Kidney epithelial cell (primary cell): ENCODE data around the gene TRMT2A. TPM values are rescaled to one million over a fixed set of nuclear protein-coding genes. Genes with fewer than 3 reads are reported as not detected.

Source experiments
- DNase-seq: peaks from one replicate; pipeline ENCODE4 v3.0.0-alpha.2; 2010; ENCODE audit warnings: low read depth
- H3K27me3 ChIP-seq: 2 replicates; pipeline ENCODE4 v1.6.0; 2011; ENCODE audit warnings: low read length; ENCODE audit not compliant: control insufficient read depth, insufficient read depth
- H3K36me3 ChIP-seq: 2 replicates; pipeline ENCODE4 v1.5.1; 2011; ENCODE audit warnings: low read length; ENCODE audit not compliant: control insufficient read depth, insufficient read depth
- H3K4me3 ChIP-seq: 2 replicates; pipeline ENCODE4 v1.5.1; 2011; ENCODE audit warnings: low read depth, mild to moderate bottlenecking, control low read depth, low read length
- CTCF ChIP-seq: IDR thresholded peaks from 2 replicates; pipeline ENCODE4 v1.5.1; 2011; ENCODE audit warnings: mild to moderate bottlenecking, moderate library complexity, low read length, control low read depth, inconsistent platforms; ENCODE audit not compliant: insufficient read depth, poor library complexity, severe bottlenecking
- total RNA-seq: library from RNA; depleted of rRNA; stranded (reverse); fragments of >200 nt; gene quantifications from 2 replicates; pipeline ENCODE4 v1.2.3, GENCODE V29; 2015

TRMT2A gene
- total RNA-seq, 1 donor from 2014 or later = 44.5 TPM

GRCh38 chr22:20063271-20064139, 53.5 kb downstream of the TRMT2A start:
- Histone ChIP-seq H3K27me3 (no peaks in the 10 kb centered on the region), H3K36me3 (peaks cover 1% of the 10 kb centered on the region), H3K4me3 (no peak overlapping the region)
- TF ChIP-seq CTCF = no peak
- no peak for DNase-seq

GRCh38 chr22:20062766-20063083, 54.3 kb downstream of the TRMT2A start:
- no peak for TF ChIP-seq CTCF
- Histone ChIP-seq H3K4me3 (no peak overlapping the region), H3K27me3 (no peaks in the 10 kb centered on the region), H3K36me3 (peaks cover 1% of the 10 kb centered on the region)
- DNase-seq = no peak

GRCh38 chr22:20062043-20062765, 54.8 kb downstream of the TRMT2A start:
- H3K36me3 ChIP-seq = peaks cover 1% of the 10 kb centered on the region
- no peaks in the 10 kb centered on the region for H3K27me3 ChIP-seq
- no peak overlapping the region for H3K4me3 ChIP-seq
- no peak for TF ChIP-seq CTCF
- no peak for DNase-seq

Other genes starting within 250 kb of the TRMT2A start
- 371 and 403 TPM in 2 replicates for gene COMT, start 175.5 kb downstream of the TRMT2A start, total RNA-seq
- gene TXNRD2, start 175.4 kb downstream of the TRMT2A start, total RNA-seq = 30.0 and 50.4 TPM in 2 replicates
- gene ARVCF, start 100.4 kb downstream of the TRMT2A start, total RNA-seq = 74.5 and 107 TPM in 2 replicates
- 20.9 and 22.0 TPM in 2 replicates for gene TANGO2, start 96.1 kb downstream of the TRMT2A start, total RNA-seq
- 34.0 and 35.7 TPM in 2 replicates for gene DGCR8, start 37.0 kb downstream of the TRMT2A start, total RNA-seq
- gene RANBP1, start 1.1 kb downstream of the TRMT2A start, total RNA-seq = 357 and 360 TPM in 2 replicates
- gene ZDHHC8, start 14.6 kb upstream of the TRMT2A start, total RNA-seq = 23.8 and 26.9 TPM in 2 replicates
- gene CCDC188, start 33.8 kb upstream of the TRMT2A start, total RNA-seq = 0.55 and 1.8 TPM in 2 replicates
- 18.2 and 22.9 TPM in 2 replicates for gene RTN4R, start 151.1 kb upstream of the TRMT2A start, total RNA-seq
- gene DGCR6L, start 202.8 kb upstream of the TRMT2A start, total RNA-seq = 83.5 and 100 TPM in 2 replicates